Stomach (tissue), 9 donors: ENCODE results near the gene PPP3R1. TPM values are rescaled to one million over a fixed set of nuclear protein-coding genes. Genes with fewer than 3 reads are reported as not detected.

Experiments used
- DNase-seq, 2 donors: peaks; one replicate each; pipeline versions ENCODE4 v3.0.0 to v3.0.0-alpha.2; 2013 to 2019
- H3K27ac ChIP-seq, 5 donors: fragments of 200-600 bp in 4 of 5; sonication (generic) in 4 of 5; one replicate each; pipeline ENCODE4 v1.5.1; 2013 to 2019; ENCODE audit warnings: mild to moderate bottlenecking in 1 of 5, moderate library complexity in 1 of 5
- H3K27me3 ChIP-seq, 3 donors: fragments of 200-600 bp; sonication (generic); one replicate each; pipeline ENCODE4 v1.5.1; 2017 to 2019; ENCODE audit warnings: mixed run types in 1 of 3
- H3K36me3 ChIP-seq, 4 donors: fragments of 200-600 bp; sonication (generic); 1 replicate in 3 of 4; 2 replicates in 1 of 4; pipeline ENCODE4 v1.5.1; 2016 to 2019
- H3K4me1 ChIP-seq, 4 donors: fragments of 200-600 bp; sonication (generic); one replicate each; pipeline ENCODE4 v1.5.1; 2016 to 2019
- H3K4me3 ChIP-seq, 4 donors: fragments of 200-600 bp; sonication (generic) in 3 of 4; one replicate each; pipeline ENCODE4 v1.5.1; 2016 to 2019; ENCODE audit warnings: mild to moderate bottlenecking in 1 of 4
- H3K9me3 ChIP-seq, 4 donors: fragments of 200-600 bp; sonication (generic); one replicate each; pipeline ENCODE4 v1.5.1; 2016 to 2019
- CTCF ChIP-seq, 7 experiments: fragments of 450-650 bp in 4 of 7; fragments of 200-600 bp in 3 of 7; sonication (generic) in 3 of 7; IDR thresholded peaks; one replicate each; pipeline ENCODE4 v1.5.1; 2016 to 2019; ENCODE audit warnings: antibody characterized with exemption in 7 of 7, control low read depth in 2 of 7, mild to moderate bottlenecking in 1 of 7
- EP300 ChIP-seq: sonication (generic); formaldehyde crosslinking; IDR thresholded peaks from one replicate; pipeline ENCODE4 v1.6.1; 2017; ENCODE audit warnings: antibody characterized with exemption
- POLR2A ChIP-seq, 4 donors: fragments of 450-650 bp; IDR thresholded peaks; one replicate each; pipeline ENCODE4 v1.6.1; 2016; ENCODE audit warnings: antibody characterized with exemption in 4 of 4, control low read depth in 2 of 4, mild to moderate bottlenecking in 1 of 4, moderate library complexity in 1 of 4
- POLR2AphosphoS5 ChIP-seq, 3 donors: sonication (generic); formaldehyde crosslinking; IDR thresholded peaks; one replicate each; pipeline ENCODE4 v1.6.1; 2016; ENCODE audit warnings: antibody characterized with exemption in 3 of 3
- WGBS, 5 donors: extraction: QIAGEN DNeasy Blood & Tissue Kit in 3 of 5; methylation state at CpG; one replicate each; pipeline versions ENCODE4 v1.1.5 to v1.1.7; 2013 to 2018; 5-methylcytosine and 5-hydroxymethylcytosine counted together
- intact Hi-C: fragments of 100-400 bp; cut with DNase I; formaldehyde crosslinking; loops from one replicate; pipeline ENCODE4 v1.15.1; 2023; ENCODE audit warnings: low total_unique reads
- polyA plus RNA-seq, 3 donors: library from polyadenylated mRNA; stranded (reverse); fragments of 200-250 nt; gene quantifications; one replicate each; pipeline ENCODE4 v1.2.3, GENCODE V29; 2013
- total RNA-seq, 5 donors: library from RNA; depleted of rRNA; stranded (reverse); fragments of >200 nt; gene quantifications; one replicate each; pipeline versions ENCODE4 v1.1.0 to v1.2.3, GENCODE V29; 2014 to 2016
- donor health status: healthy with polysubstance abuse.
- donor health status: Bipolar disorder and iron deficiency.
- donor health status: healthy.

PPP3R1 gene
- total and polyA plus RNA-seq, 8 donors = 1.2 to 65.7 (median 19.8) TPM

DNA sequence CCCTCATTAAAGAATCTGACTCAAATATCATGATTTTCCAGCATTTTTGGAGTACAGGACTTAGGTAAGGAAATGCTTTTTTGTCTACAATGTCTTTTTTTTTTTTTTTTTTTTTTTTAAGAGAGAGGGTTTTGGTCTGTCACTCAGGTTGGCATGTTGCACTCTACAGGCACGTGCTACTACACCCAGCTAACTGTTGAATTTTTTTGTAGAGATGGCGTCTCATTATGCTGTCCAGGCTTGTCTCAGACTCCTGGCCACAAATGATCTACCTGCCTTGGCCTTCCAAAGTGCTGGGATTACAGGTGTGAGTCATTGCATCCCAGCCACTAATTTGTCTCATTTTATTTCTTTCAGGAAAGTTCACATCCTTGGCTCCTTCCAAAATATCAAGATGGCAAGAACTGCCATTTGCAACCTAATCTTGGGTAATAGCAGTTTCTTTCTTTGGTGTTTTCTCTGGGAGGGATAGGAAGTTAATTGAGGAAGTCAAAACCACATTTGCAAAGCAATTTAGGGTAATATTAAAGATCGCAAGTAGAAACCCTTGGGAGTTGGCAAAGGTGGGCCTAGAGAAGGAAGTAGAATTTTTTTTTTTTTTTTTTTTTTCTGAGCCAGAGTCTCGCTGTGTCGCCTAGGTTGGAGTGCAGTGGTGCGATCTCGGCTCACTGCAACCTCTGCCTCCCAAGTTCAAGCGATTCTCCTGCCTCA lies 79.2 kb downstream of the PPP3R1 start:
- Histone ChIP-seq H3K36me3 (peaks cover 0 to 81% (median 77%) of the 10 kb centered on the region in 4 donors), H3K4me1 (no peaks in the 10 kb centered on the region), H3K27me3 (no peaks in the 10 kb centered on the region), H3K27ac (no peak overlapping the region), H3K4me3 (no peak overlapping the region), H3K9me3 (no peaks in the 10 kb centered on the region)
- TF ChIP-seq POLR2A (IDR thresholded peaks at IDR 0.05) (no peak), EP300 (no peak), CTCF (IDR thresholded peaks at IDR 0.05) (no peak)
- 79 to 96% (median 92%) methylated on average over 8 of the region's 8 CpGs for WGBS, 5 donors
- intact Hi-C loops = no loop called here
- DNase-seq = no peak

GRCh38 chr2:68172521-68172920 lies 79.8 kb downstream of the PPP3R1 start:
- TF ChIP-seq EP300 (no peak), CTCF (IDR thresholded peaks at IDR 0.05) (no peak), POLR2A (IDR thresholded peaks at IDR 0.05) (no peak), POLR2AphosphoS5 (IDR thresholded peaks at IDR 0.05) (no peak)

GRCh38 chr2:68171684-68172083 lies 80.6 kb downstream of the PPP3R1 start:
- TF ChIP-seq EP300 (no peak), CTCF (IDR thresholded peaks at IDR 0.05) (no peak), POLR2A (IDR thresholded peaks at IDR 0.05) (no peak), POLR2AphosphoS5 (IDR thresholded peaks at IDR 0.05) (no peak)
- H3K27me3 ChIP-seq = no peaks in the 10 kb centered on the region
- intact Hi-C loops = no loop called here
- H3K27ac ChIP-seq = no peak overlapping the region
- no peaks in the 10 kb centered on the region for H3K4me1 ChIP-seq
- H3K4me3 ChIP-seq = no peak overlapping the region
- peaks cover 0 to 84% (median 77%) of the 10 kb centered on the region in 4 donors for H3K36me3 ChIP-seq
- H3K9me3 ChIP-seq = no peaks in the 10 kb centered on the region
- WGBS, 5 donors = 88 to 96% (median 91%) methylated on average over 4 of the region's 4 CpGs
- no peak for DNase-seq

More at GRCh38 chr2:68172521-68172920, 79.8 kb downstream of the PPP3R1 start:
- DNase-seq = no peak
- WGBS, 5 donors = 60 to 83% (median 73%) methylated on average over 2 of the region's 2 CpGs
- Histone ChIP-seq H3K4me3 (no peak overlapping the region), H3K9me3 (no peaks in the 10 kb centered on the region), H3K27me3 (no peaks in the 10 kb centered on the region), H3K27ac (no peak overlapping the region), H3K4me1 (no peaks in the 10 kb centered on the region), H3K36me3 (peaks cover 0 to 83% (median 78%) of the 10 kb centered on the region in 4 donors)
- intact Hi-C loops = no loop called here

DNA sequence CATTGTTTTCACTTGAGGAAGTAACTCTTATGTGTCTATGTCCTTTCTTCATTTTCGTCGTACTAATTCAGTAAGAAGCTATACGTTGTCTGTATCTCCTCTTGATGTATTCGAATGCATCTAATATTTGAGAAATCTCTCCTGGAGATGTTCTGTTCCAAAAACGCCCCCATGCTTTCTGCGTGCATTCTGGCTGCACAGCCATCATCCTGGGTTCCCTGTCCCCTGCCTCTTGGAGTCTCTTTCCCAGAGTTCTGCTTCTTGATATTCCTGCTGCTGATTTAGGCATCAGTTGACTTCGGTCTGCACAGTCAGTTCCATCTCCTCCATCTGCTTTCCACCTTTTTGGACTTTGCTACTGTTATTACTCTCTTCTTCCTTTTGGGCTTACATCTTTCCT lies 81.2 kb downstream of the PPP3R1 start:
- intact Hi-C loops = no loop called here
- DNase-seq = no peak
- WGBS, 5 donors = 92 to 96% (median 93%) methylated on average over 7 of the region's 7 CpGs
- Histone ChIP-seq H3K9me3 (no peaks in the 10 kb centered on the region), H3K4me3 (no peak overlapping the region), H3K27ac (no peak overlapping the region), H3K36me3 (peaks cover 0 to 85% (median 80%) of the 10 kb centered on the region in 4 donors), H3K4me1 (no peaks in the 10 kb centered on the region), H3K27me3 (no peaks in the 10 kb centered on the region)
- TF ChIP-seq CTCF (IDR thresholded peaks at IDR 0.05) = no peak
- no peak for TF ChIP-seq POLR2AphosphoS5 (IDR thresholded peaks at IDR 0.05)
- no peak for TF ChIP-seq POLR2A (IDR thresholded peaks at IDR 0.05)
- no peak for TF ChIP-seq EP300
